ENCODE measurements around the gene COL1A2. TPM values are rescaled to one million over a fixed set of nuclear protein-coding genes. Genes with fewer than 3 reads are reported as not detected.

Gene COL1A2
- total RNA-seq, 1 donor from 2014 or later: 11.2 TPM

GRCh38 chr7:94366163-94366562, 28.5 kb upstream of the COL1A2 start:
- DNase-seq (ENCODE audit: low read depth): no peak
- TF ChIP-seq CTCF (IDR thresholded peaks at IDR 0.05; ENCODE audit: insufficient read depth, low read length, poor library complexity, severe bottlenecking): no peak
- H3K36me3 ChIP-seq (ENCODE audit: control insufficient read depth, insufficient read depth, low read length): no peaks in the 10 kb centered on the region
- no peak overlapping the region for H3K4me3 ChIP-seq (ENCODE audit: low read depth, low read length)
- no peaks in the 10 kb centered on the region for H3K27me3 ChIP-seq (ENCODE audit: control insufficient read depth, insufficient read depth, low read length)

GRCh38 chr7:94366832-94367231, 27.9 kb upstream of the COL1A2 start:
- H3K27me3 ChIP-seq (ENCODE audit: control insufficient read depth, insufficient read depth, low read length): no peaks in the 10 kb centered on the region
- no peak overlapping the region for H3K4me3 ChIP-seq (ENCODE audit: low read depth, low read length)
- no peak for DNase-seq (ENCODE audit: low read depth)
- no peak for TF ChIP-seq CTCF (IDR thresholded peaks at IDR 0.05; ENCODE audit: insufficient read depth, low read length, poor library complexity, severe bottlenecking)
- no peaks in the 10 kb centered on the region for H3K36me3 ChIP-seq (ENCODE audit: control insufficient read depth, insufficient read depth, low read length)

- no peak for TF ChIP-seq CTCF (IDR thresholded peaks at IDR 0.05; ENCODE audit: insufficient read depth, low read length, poor library complexity, severe bottlenecking)
- H3K27me3 ChIP-seq (ENCODE audit: control insufficient read depth, insufficient read depth, low read length): no peaks in the 10 kb centered on the region
- H3K36me3 ChIP-seq (ENCODE audit: control insufficient read depth, insufficient read depth, low read length): no peaks in the 10 kb centered on the region
- H3K4me3 ChIP-seq (ENCODE audit: low read depth, low read length): no peak overlapping the region
- DNase-seq (ENCODE audit: low read depth): no peak
Observed at GRCh38 chr7:94367949-94368348, 26.7 kb upstream of the COL1A2 start.

- Histone ChIP-seq H3K4me3 (ENCODE audit: low read depth, low read length) (no peak overlapping the region), H3K27me3 (ENCODE audit: control insufficient read depth, insufficient read depth, low read length) (no peaks in the 10 kb centered on the region), H3K36me3 (ENCODE audit: control insufficient read depth, insufficient read depth, low read length) (no peaks in the 10 kb centered on the region)
- no peak for TF ChIP-seq CTCF (IDR thresholded peaks at IDR 0.05; ENCODE audit: insufficient read depth, low read length, poor library complexity, severe bottlenecking)
- no peak for DNase-seq (ENCODE audit: low read depth)
Observed at GRCh38 chr7:94368371-94368791, 26.3 kb upstream of the COL1A2 start.

- Histone ChIP-seq H3K4me3 (ENCODE audit: low read depth, low read length) (no peak overlapping the region), H3K36me3 (ENCODE audit: control insufficient read depth, insufficient read depth, low read length) (no peaks in the 10 kb centered on the region), H3K27me3 (ENCODE audit: control insufficient read depth, insufficient read depth, low read length) (no peaks in the 10 kb centered on the region)
- peak; percentile 6 for TF ChIP-seq CTCF (IDR thresholded peaks at IDR 0.05; ENCODE audit: insufficient read depth, low read length, poor library complexity, severe bottlenecking)
- DNase-seq (ENCODE audit: low read depth): no peak
Observed at GRCh38 chr7:94374231-94374630, 20.5 kb upstream of the COL1A2 start.

- H3K4me3 ChIP-seq (ENCODE audit: low read depth, low read length): no peak overlapping the region
- H3K27me3 ChIP-seq (ENCODE audit: control insufficient read depth, insufficient read depth, low read length): no peaks in the 10 kb centered on the region
- H3K36me3 ChIP-seq (ENCODE audit: control insufficient read depth, insufficient read depth, low read length): no peaks in the 10 kb centered on the region
- DNase-seq (ENCODE audit: low read depth): peak; percentile 74
- TF ChIP-seq CTCF (IDR thresholded peaks at IDR 0.05; ENCODE audit: insufficient read depth, low read length, poor library complexity, severe bottlenecking): no peak
Observed at GRCh38 chr7:94374721-94375566, 19.8 kb upstream of the COL1A2 start.
